Measurements from ENCODE around the gene MAF. TPM values are rescaled to one million over a fixed set of nuclear protein-coding genes. Genes with fewer than 3 reads are reported as not detected.

The MAF gene
- total and polyA plus RNA-seq, 7 experiments from 2014 or later = 0.06 to 54.6 (median 6.4) TPM

- intact Hi-C loops (cut with micrococcal nuclease) = no loop called here
- peaks cover 0 to 1% (median 0%) of the 10 kb centered on the region in 7 donors for H3K4me1 Mint-ChIP-seq
- peaks cover 0 to 23% (median 3%) of the 10 kb centered on the region in 11 donors for H3K9me3 Mint-ChIP-seq
- H3K27me3 ChIP-seq (ENCODE audit: control insufficient read depth in 2 of 2, insufficient read depth in 2 of 2, low read length in 2 of 2) = no peaks in the 10 kb centered on the region
- no peak for ATAC-seq
- no peak for DNase-seq
- H3K4me3 ChIP-seq (ENCODE audit: low read length) = no peak overlapping the region
- no peak overlapping the region for H3K27ac ChIP-seq (ENCODE audit: low read depth, low read length)
- no peaks in the 10 kb centered on the region for H3K36me3 Mint-ChIP-seq
- H3K4me3 Mint-ChIP-seq = no peak overlapping the region
- no peaks in the 10 kb centered on the region for H3K4me1 ChIP-seq (ENCODE audit: control insufficient read depth in 2 of 2, insufficient read depth in 2 of 2, low read length in 2 of 2)
- no peaks in the 10 kb centered on the region for H3K36me3 ChIP-seq (ENCODE audit: control insufficient read depth in 2 of 3, insufficient read depth in 3 of 3, low read length in 3 of 3)
- ChIA-PET CTCF (no interaction called here), POLR2A (no interaction called here)
- H3K9me3 ChIP-seq (ENCODE audit: control insufficient read depth in 2 of 3, low read length in 3 of 3) = no peaks in the 10 kb centered on the region
- H3K27me3 Mint-ChIP-seq = peaks cover 13 to 29% (median 20%) of the 10 kb centered on the region in 5 donors
- no peak overlapping the region for H3K27ac Mint-ChIP-seq
These were observed 43.1 kb downstream of the MAF start for GRCh38 chr16:79557421-79557820.

- Mint-ChIP-seq H3K9me3 (peaks cover 0 to 23% (median 4%) of the 10 kb centered on the region in 11 donors), H3K4me1 (peaks cover 0 to 2% (median 0%) of the 10 kb centered on the region in 7 donors), H3K4me3 (no peak overlapping the region), H3K27me3 (peaks cover 13 to 30% (median 18%) of the 10 kb centered on the region in 5 donors), H3K36me3 (no peaks in the 10 kb centered on the region), H3K27ac (no peak overlapping the region)
- no peaks in the 10 kb centered on the region for H3K9me3 ChIP-seq (ENCODE audit: control insufficient read depth in 2 of 3, low read length in 3 of 3)
- intact Hi-C loops (cut with micrococcal nuclease) = no loop called here
- H3K4me3 ChIP-seq (ENCODE audit: low read length) = no peak overlapping the region
- H3K36me3 ChIP-seq (ENCODE audit: control insufficient read depth in 2 of 3, insufficient read depth in 3 of 3, low read length in 3 of 3) = no peaks in the 10 kb centered on the region
- H3K27ac ChIP-seq (ENCODE audit: low read depth, low read length) = no peak overlapping the region
- ChIA-PET CTCF (interaction anchor here (0.6 kb wide), 1 partner anchor 913 kb away, joined by 3 read pairs; no protein-coding TSS in a partner anchor), POLR2A (no interaction called here)
- H3K4me1 ChIP-seq (ENCODE audit: control insufficient read depth in 2 of 2, insufficient read depth in 2 of 2, low read length in 2 of 2) = no peaks in the 10 kb centered on the region
- ATAC-seq (no peak), DNase-seq (no peak)
- no peaks in the 10 kb centered on the region for H3K27me3 ChIP-seq (ENCODE audit: control insufficient read depth in 2 of 2, insufficient read depth in 2 of 2, low read length in 2 of 2)
These were observed 45.6 kb downstream of the MAF start for GRCh38 chr16:79554912-79555311.

- peaks cover 0 to 9% (median 0%) of the 10 kb centered on the region in 11 donors for H3K9me3 Mint-ChIP-seq
- no peaks in the 10 kb centered on the region for H3K9me3 ChIP-seq (ENCODE audit: control insufficient read depth in 2 of 3, low read length in 3 of 3)
- no peak for DNase-seq
- ChIA-PET POLR2A (interaction anchor here (0.7 kb wide), 1 partner anchor 25 kb away, joined by 3 read pairs; no protein-coding TSS in a partner anchor), CTCF (no interaction called here)
- no peaks in the 10 kb centered on the region for H3K27me3 ChIP-seq (ENCODE audit: control insufficient read depth in 2 of 2, insufficient read depth in 2 of 2, low read length in 2 of 2)
- intact Hi-C loops (cut with micrococcal nuclease) = no loop called here
- H3K36me3 ChIP-seq (ENCODE audit: control insufficient read depth in 2 of 3, insufficient read depth in 3 of 3, low read length in 3 of 3) = no peaks in the 10 kb centered on the region
- no peak overlapping the region for H3K27ac Mint-ChIP-seq
- H3K27me3 Mint-ChIP-seq = peaks cover 12 to 27% (median 20%) of the 10 kb centered on the region in 5 donors
- no peak for ATAC-seq
- no peak overlapping the region for H3K4me3 Mint-ChIP-seq
- no peaks in the 10 kb centered on the region for H3K4me1 ChIP-seq (ENCODE audit: control insufficient read depth in 2 of 2, insufficient read depth in 2 of 2, low read length in 2 of 2)
- H3K4me3 ChIP-seq (ENCODE audit: low read length) = no peak overlapping the region
- peaks cover 0 to 2% (median 0%) of the 10 kb centered on the region in 7 donors for H3K4me1 Mint-ChIP-seq
- no peaks in the 10 kb centered on the region for H3K36me3 Mint-ChIP-seq
- no peak overlapping the region for H3K27ac ChIP-seq (ENCODE audit: low read depth, low read length)
These were observed 50.2 kb downstream of the MAF start for GRCh38 chr16:79550373-79550772.

- H3K27me3 ChIP-seq (ENCODE audit: control insufficient read depth in 2 of 2, insufficient read depth in 2 of 2, low read length in 2 of 2) = no peaks in the 10 kb centered on the region
- intact Hi-C loops (cut with micrococcal nuclease) = no loop called here
- H3K4me3 ChIP-seq (ENCODE audit: low read length) = no peak overlapping the region
- ATAC-seq (no peak), DNase-seq (no peak)
- H3K27me3 Mint-ChIP-seq = peaks cover 9 to 23% (median 15%) of the 10 kb centered on the region in 5 donors
- H3K27ac Mint-ChIP-seq = no peak overlapping the region
- no peaks in the 10 kb centered on the region for H3K36me3 ChIP-seq (ENCODE audit: control insufficient read depth in 2 of 3, insufficient read depth in 3 of 3, low read length in 3 of 3)
- H3K9me3 Mint-ChIP-seq = peaks cover 0 to 6% (median 0%) of the 10 kb centered on the region in 11 donors
- no peak overlapping the region for H3K27ac ChIP-seq (ENCODE audit: low read depth, low read length)
- H3K36me3 Mint-ChIP-seq = no peaks in the 10 kb centered on the region
- H3K4me1 ChIP-seq (ENCODE audit: control insufficient read depth in 2 of 2, insufficient read depth in 2 of 2, low read length in 2 of 2) = no peaks in the 10 kb centered on the region
- no peak overlapping the region for H3K4me3 Mint-ChIP-seq
- ChIA-PET CTCF (no interaction called here), POLR2A (no interaction called here)
- H3K9me3 ChIP-seq (ENCODE audit: control insufficient read depth in 2 of 3, low read length in 3 of 3) = no peaks in the 10 kb centered on the region
- no peaks in the 10 kb centered on the region for H3K4me1 Mint-ChIP-seq
These were observed 53.5 kb downstream of the MAF start for GRCh38 chr16:79547085-79547484.
